ENCODE measurements around the gene SFXN3. TPM values are rescaled to one million over a fixed set of nuclear protein-coding genes. Genes with fewer than 3 reads are reported as not detected.

SFXN3 gene, protein sequence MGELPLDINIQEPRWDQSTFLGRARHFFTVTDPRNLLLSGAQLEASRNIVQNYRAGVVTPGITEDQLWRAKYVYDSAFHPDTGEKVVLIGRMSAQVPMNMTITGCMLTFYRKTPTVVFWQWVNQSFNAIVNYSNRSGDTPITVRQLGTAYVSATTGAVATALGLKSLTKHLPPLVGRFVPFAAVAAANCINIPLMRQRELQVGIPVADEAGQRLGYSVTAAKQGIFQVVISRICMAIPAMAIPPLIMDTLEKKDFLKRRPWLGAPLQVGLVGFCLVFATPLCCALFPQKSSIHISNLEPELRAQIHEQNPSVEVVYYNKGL
- total RNA-seq (92.4 and 102 TPM in 2 replicates), polyA plus RNA-seq (93.6 and 126 TPM in 2 replicates)

DNA sequence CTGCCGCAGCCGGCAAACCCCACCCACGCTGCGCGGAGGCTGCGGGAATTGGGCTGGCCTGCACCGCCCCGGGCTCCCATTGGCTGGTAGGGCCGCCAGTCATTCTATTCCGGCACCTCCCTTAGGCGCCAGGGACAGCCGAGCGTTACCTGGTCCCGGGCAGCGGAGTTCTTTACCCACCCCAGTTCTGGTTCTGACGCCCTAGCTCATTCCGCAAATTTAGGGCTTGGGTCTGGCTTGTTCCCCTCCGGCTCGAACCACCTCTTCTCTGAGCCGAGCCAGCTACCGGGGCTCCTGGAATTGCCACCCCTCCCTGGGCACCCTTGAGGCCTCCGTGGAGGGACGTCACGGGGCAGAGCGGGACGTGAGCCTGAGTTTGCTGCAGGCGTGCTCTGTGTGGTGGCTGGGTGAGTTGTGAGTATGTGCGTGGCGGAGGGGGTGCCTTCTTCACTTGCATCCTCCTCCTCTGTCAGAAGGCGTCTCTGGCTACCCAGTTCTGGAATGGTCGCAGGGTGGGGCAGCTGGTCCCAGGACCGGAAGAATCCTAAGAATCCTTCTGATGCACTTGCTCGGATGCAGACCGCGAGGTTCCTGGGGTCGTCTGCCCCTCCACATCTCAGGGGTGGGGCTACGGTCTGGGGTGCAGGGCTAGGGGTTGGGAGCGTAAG is at the start of gene SFXN3, which contains the start of gene PDZD7:
SFXN3 (plus strand) TSS at position 107 of the 668 bp plus-strand sequence. CDS start 3,461 bp downstream, outside the sequence.
PDZD7 (minus strand) TSS at position 2 of the 668 bp plus-strand sequence. CDS start 910 bp downstream, outside the sequence.
- peak within 1 kb of the TSS; percentile 38 for H3K4me3 ChIP-seq
- H3K9me2 ChIP-seq (replicated peaks; ENCODE audit: insufficient read depth), result no peaks in the 10 kb centered on the region
- TF ChIP-seq EZH2 (IDR thresholded peaks at IDR 0.05; ENCODE audit: borderline replicate concordance), result no peak
- TF ChIP-seq, protein P1, sequence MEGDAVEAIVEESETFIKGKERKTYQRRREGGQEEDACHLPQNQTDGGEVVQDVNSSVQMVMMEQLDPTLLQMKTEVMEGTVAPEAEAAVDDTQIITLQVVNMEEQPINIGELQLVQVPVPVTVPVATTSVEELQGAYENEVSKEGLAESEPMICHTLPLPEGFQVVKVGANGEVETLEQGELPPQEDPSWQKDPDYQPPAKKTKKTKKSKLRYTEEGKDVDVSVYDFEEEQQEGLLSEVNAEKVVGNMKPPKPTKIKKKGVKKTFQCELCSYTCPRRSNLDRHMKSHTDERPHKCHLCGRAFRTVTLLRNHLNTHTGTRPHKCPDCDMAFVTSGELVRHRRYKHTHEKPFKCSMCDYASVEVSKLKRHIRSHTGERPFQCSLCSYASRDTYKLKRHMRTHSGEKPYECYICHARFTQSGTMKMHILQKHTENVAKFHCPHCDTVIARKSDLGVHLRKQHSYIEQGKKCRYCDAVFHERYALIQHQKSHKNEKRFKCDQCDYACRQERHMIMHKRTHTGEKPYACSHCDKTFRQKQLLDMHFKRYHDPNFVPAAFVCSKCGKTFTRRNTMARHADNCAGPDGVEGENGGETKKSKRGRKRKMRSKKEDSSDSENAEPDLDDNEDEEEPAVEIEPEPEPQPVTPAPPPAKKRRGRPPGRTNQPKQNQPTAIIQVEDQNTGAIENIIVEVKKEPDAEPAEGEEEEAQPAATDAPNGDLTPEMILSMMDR (IDR thresholded peaks at IDR 0.05; ENCODE audit: poor library complexity), result no peak
- no peak for TF ChIP-seq EZH2phosphoT487 (IDR thresholded peaks at IDR 0.05; ENCODE audit: low read depth, severe bottlenecking, unreplicated experiment)
- peaks cover 44% of the 10 kb centered on the region for H3K4me1 ChIP-seq (ENCODE audit: insufficient read depth)
- H3K79me2 ChIP-seq, result peaks cover 16% of the 10 kb centered on the region
- peak; percentile 95 for DNase-seq (ENCODE audit: low spot score)
- H3K27me3 ChIP-seq, result no peaks in the 10 kb centered on the region
- peak within 1 kb of the TSS; percentile 99 for H3K27ac ChIP-seq
- 2% methylated on average over 37 of the region's 38 CpGs for WGBS (ENCODE audit: low lambda C conversion rate, missing lambda C conversion rate)
- H3K9me3 ChIP-seq (ENCODE audit: low read depth), result no peaks in the 10 kb centered on the region
- peak within 1 kb of the TSS; percentile 61 for H2AFZ ChIP-seq
- H3K4me2 ChIP-seq, result peak within 1 kb of the TSS; percentile 94
- no peaks in the 10 kb centered on the region for H4K20me1 ChIP-seq (ENCODE audit: insufficient read depth, poor library complexity, severe bottlenecking)
- no peaks in the 10 kb centered on the region for H3K36me3 ChIP-seq (replicated peaks; ENCODE audit: insufficient read depth, low read depth)

DNA sequence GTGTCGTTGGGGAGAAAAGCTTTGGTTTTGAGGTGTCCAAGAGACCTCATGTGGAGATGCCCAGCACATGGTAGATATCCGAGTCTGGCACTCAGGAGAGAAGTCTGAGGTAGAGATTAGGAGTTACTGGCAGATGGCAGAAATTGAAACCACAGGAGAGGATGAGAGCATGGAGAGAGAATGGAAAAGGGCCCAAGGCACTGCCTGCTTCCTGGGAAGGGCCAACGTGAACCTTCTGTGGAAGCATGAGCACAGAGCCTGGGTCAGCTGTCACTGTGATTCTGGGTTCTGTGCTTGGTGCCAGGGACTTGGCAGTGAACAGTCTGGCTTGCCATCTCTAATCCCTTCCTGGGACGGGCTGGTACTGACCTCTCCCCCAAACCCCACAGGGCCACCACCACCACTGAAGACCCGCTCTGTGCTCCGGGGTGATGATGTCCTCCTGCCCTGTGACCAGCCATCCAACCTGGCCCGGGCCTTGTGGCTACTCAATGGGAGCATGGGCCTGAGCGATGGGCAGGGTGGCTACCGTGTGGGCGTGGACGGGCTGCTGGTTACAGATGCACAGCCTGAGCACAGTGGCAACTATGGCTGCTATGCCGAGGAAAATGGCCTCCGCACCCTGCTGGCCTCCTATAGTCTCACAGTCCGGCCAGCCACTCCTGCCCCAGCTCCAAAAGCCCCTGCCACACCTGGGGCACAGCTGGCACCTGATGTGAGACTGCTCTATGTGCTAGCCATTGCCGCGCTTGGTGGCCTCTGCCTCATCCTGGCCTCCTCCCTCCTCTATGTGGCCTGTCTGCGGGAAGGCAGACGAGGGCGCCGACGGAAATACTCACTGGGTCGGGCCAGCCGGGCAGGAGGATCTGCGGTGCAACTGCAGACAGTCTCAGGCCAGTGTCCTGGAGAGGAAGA is 47.9 kb upstream of the SFXN3 start:
- Histone ChIP-seq H3K9me3 (ENCODE audit: low read depth) (no peaks in the 10 kb centered on the region), H3K79me2 (peaks cover 20% of the 10 kb centered on the region), H3K27me3 (no peaks in the 10 kb centered on the region), H4K20me1 (ENCODE audit: insufficient read depth, poor library complexity, severe bottlenecking) (no peaks in the 10 kb centered on the region), H3K4me1 (ENCODE audit: insufficient read depth) (peaks cover 14% of the 10 kb centered on the region), H3K9me2 (replicated peaks; ENCODE audit: insufficient read depth) (no peaks in the 10 kb centered on the region), H3K27ac (no peak overlapping the region), H2AFZ (no peak overlapping the region), H3K4me3 (no peak overlapping the region), H3K36me3 (replicated peaks; ENCODE audit: insufficient read depth, low read depth) (no peaks in the 10 kb centered on the region), H3K4me2 (no peak overlapping the region)
- TF ChIP-seq EZH2 (IDR thresholded peaks at IDR 0.05; ENCODE audit: borderline replicate concordance) (no peak), EZH2phosphoT487 (IDR thresholded peaks at IDR 0.05; ENCODE audit: low read depth, severe bottlenecking, unreplicated experiment) (no peak)
- TF ChIP-seq, protein P1 (IDR thresholded peaks at IDR 0.05; ENCODE audit: poor library complexity), result no peak
- DNase-seq (ENCODE audit: low spot score), result no peak
- WGBS (ENCODE audit: low lambda C conversion rate, missing lambda C conversion rate), result 94% methylated on average over 24 of the region's 24 CpGs

DNA sequence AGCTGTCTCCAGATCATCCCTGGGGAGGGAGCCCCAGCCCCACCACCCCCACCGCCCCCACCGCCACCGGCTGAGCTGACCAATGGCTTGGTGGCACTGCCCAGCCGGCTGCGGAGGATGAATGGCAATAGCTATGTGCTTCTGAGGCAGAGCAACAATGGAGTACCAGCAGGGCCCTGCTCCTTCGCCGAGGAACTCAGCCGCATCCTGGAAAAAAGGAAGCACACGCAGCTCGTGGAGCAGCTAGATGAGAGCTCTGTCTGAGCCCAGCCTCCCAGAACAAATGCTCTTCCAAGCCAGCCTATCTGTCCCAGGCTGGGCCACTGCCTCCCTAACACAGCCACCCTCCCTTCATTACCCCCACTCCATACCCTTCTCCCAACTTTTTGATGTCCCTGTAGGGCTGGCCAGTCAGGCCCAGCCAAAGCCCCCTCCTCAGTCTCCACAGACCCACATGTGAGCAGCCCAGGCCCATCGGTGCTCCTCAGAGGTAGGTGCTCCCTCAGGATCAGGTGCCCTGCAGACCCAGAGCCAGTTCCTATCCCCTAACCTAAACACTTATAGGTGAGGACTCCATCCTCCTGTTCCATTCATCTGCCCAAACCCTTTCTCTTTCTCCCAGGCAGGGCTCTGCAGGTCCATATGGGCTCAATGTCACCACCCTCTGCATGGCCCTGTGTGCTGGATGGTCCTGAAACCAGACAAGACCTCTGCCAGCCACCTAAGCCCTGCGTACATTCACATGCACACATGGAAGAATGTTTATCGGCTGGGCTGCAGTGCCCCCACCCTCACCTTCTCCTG is 47.0 kb upstream of the SFXN3 start:
- Histone ChIP-seq H3K79me2 (peaks cover 29% of the 10 kb centered on the region), H3K36me3 (replicated peaks; ENCODE audit: insufficient read depth, low read depth) (no peaks in the 10 kb centered on the region)
- TF ChIP-seq, protein P1 (IDR thresholded peaks at IDR 0.05; ENCODE audit: poor library complexity), result no peak
- TF ChIP-seq EZH2phosphoT487 (IDR thresholded peaks at IDR 0.05; ENCODE audit: low read depth, severe bottlenecking, unreplicated experiment) (no peak), EZH2 (IDR thresholded peaks at IDR 0.05; ENCODE audit: borderline replicate concordance) (no peak)

More for the DNA sequence above, 47.0 kb upstream of the SFXN3 start:
- Histone ChIP-seq H4K20me1 (ENCODE audit: insufficient read depth, poor library complexity, severe bottlenecking) (no peaks in the 10 kb centered on the region), H3K9me2 (replicated peaks; ENCODE audit: insufficient read depth) (no peaks in the 10 kb centered on the region), H3K27ac (no peak overlapping the region), H3K4me1 (ENCODE audit: insufficient read depth) (peaks cover 14% of the 10 kb centered on the region), H3K9me3 (ENCODE audit: low read depth) (no peaks in the 10 kb centered on the region), H2AFZ (no peak overlapping the region), H3K27me3 (no peaks in the 10 kb centered on the region), H3K4me2 (no peak overlapping the region), H3K4me3 (no peak overlapping the region)
- no peak for DNase-seq (ENCODE audit: low spot score)
- 95% methylated on average over 8 of the region's 13 CpGs for WGBS (ENCODE audit: low lambda C conversion rate, missing lambda C conversion rate)
